Measurements from ENCODE around the gene CUX1.

CUX1 gene

GRCh38 chr7:102253066-102253972 is 435.9 kb downstream of the CUX1 start:
- in situ Hi-C loops (cut with MboI; ENCODE audit: low sequenced_read_pairs), result loop anchor here (25.0 kb wide), 1 partner anchor 891 kb away; the partner anchor contains the start of gene COL26A1

DNA sequence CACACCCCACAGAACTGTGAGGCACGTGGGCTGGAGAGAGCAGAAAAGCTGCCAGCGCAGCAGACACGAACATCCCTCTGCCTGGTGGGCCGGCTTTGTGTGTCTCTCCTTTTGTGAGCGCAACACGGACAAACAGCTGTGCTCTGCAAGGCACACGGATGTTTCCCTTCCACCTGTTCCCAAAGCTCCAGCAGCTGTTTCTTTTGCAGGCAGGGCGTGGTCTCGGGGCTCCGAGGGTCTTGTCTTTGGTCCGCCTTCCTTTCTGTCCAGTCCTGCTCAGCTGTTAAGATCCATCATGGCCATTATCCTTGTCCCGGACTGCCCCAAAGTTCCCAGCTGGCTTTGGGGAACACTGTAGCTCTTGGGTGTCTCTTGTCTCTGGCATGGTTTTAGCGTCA is 436.5 kb downstream of the CUX1 start:
- in situ Hi-C loops (cut with MboI; ENCODE audit: low sequenced_read_pairs), result loop anchor here (25.0 kb wide), 1 partner anchor 892 kb away; the partner anchor contains the start of gene COL26A1

GRCh38 chr7:102254521-102254920 is 437.1 kb downstream of the CUX1 start:
- in situ Hi-C loops (cut with MboI; ENCODE audit: low sequenced_read_pairs), result loop anchor here (25.0 kb wide), 1 partner anchor 892 kb away; the partner anchor contains the start of gene COL26A1

DNA sequence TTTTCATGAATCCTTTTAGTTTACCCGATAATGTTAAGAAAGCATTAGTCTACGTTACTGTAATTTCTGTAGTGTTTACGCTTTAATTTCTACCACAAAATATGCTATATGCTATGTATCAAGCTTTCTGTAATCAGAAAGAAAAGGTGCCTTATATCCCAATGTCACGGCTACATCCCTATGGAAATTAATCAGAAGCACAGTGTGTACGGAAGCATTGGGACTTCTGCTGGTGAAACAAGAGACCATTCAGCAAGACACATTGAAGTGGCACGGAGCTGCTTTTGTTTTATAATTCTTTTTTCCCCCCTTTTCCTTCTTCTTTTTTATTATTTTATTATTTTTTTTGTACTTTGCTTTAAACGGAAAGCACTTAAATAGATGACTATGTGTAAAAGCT is 438.1 kb downstream of the CUX1 start:
- in situ Hi-C loops (cut with MboI; ENCODE audit: low sequenced_read_pairs), result loop anchor here (25.0 kb wide), 1 partner anchor 893 kb away; the partner anchor contains the start of gene COL26A1

DNA sequence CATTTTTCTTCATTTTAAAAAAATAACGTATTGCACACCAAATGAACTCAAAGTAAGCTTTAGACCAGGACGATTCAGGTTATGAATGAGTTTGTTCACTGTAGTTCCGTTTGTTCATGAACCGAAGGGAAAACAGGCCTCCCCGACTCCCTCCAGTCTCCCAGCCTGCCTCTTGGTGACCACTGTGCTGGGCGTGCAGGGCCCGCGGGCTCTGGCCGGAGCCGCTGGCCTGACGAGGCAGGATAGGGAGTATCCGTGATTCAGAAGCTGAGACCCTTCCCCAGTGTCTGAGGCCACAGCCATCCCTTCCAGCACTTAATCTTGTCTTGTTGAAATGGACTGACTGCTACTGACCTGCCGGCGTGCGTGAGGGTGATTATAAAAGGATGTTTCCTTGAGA is 438.5 kb downstream of the CUX1 start:
- in situ Hi-C loops (cut with MboI; ENCODE audit: low sequenced_read_pairs), result loop anchor here (25.0 kb wide), 1 partner anchor 894 kb away; the partner anchor contains the start of gene COL26A1

- in situ Hi-C loops (cut with MboI; ENCODE audit: low sequenced_read_pairs), result loop anchor here (25.0 kb wide), 1 partner anchor 896 kb away; the partner anchor contains the start of gene COL26A1
Observed at GRCh38 chr7:102258073-102258748, 440.8 kb downstream of the CUX1 start.

DNA sequence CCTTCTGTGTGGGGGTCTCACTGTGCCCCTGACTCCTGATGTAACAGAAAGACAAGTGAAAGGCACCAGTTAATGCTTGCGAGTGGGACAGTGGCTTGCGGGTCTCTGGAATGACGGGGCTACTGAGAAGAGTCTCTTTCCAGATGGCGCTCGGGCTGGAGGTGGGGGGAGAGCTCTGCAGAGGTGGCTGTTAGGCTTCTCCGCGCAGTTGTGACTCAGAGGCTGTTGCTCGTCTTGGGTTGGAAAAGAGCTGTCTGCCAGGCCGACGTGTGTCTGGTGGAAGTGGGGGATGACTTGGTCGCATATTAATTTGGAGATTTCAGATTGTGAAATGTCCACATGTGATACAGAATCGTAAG is 441.3 kb downstream of the CUX1 start:
- in situ Hi-C loops (cut with MboI; ENCODE audit: low sequenced_read_pairs), result loop anchor here (25.0 kb wide), 1 partner anchor 896 kb away; the partner anchor contains the start of gene COL26A1

DNA sequence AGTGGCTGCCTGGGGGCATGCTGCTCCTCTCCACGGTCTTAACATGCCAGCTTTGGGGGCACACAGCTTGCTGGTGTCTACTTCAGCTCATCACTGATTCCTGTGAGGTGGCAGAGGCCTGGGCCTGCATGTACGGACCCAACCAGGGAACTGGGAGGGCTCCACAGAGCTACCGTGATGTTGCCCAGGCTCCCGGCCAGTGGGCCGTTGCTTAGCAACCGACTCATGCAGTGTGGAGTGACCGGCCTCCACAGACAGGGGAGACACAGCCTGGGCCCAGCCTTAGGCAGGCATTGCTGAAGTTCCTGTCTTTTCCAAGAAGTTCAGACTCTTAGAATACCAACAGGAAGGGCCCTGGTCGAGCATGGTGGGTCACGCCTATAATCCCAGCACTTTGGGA is 443.4 kb downstream of the CUX1 start:
- in situ Hi-C loops (cut with MboI; ENCODE audit: low sequenced_read_pairs), result loop anchor here (10.0 to 25.0 kb wide), 2 partner anchors 716 to 899 kb away; partner anchors contain the start of gene COL26A1

- in situ Hi-C loops (cut with MboI; ENCODE audit: low sequenced_read_pairs), result loop anchor here (10.0 to 25.0 kb wide), 2 partner anchors 717 to 899 kb away; partner anchors contain the start of gene COL26A1
Observed at GRCh38 chr7:102261451-102261850, 444.0 kb downstream of the CUX1 start.

DNA sequence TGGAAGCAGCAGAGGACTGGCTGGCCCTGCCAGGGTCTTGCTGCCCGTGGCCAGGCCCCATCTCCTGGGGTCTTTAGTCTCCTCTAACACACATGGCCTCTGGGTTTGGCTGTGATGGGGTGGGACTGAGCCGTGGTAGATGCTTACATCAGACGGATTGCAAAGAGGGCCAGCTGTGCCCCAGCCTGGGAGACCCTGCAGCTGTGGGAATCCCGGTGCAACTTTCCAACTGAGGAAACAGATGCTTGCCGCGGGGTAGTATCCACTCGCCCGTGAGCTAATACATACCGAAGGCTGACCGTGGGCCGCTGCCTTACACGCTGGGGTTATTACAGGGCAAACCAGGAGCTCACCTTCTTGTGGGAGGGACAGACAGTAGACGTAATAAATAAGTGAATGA is 445.1 kb downstream of the CUX1 start:
- in situ Hi-C loops (cut with MboI; ENCODE audit: low sequenced_read_pairs), result loop anchor here (10.0 to 25.0 kb wide), 2 partner anchors 718 to 900 kb away; partner anchors contain the start of gene COL26A1

DNA sequence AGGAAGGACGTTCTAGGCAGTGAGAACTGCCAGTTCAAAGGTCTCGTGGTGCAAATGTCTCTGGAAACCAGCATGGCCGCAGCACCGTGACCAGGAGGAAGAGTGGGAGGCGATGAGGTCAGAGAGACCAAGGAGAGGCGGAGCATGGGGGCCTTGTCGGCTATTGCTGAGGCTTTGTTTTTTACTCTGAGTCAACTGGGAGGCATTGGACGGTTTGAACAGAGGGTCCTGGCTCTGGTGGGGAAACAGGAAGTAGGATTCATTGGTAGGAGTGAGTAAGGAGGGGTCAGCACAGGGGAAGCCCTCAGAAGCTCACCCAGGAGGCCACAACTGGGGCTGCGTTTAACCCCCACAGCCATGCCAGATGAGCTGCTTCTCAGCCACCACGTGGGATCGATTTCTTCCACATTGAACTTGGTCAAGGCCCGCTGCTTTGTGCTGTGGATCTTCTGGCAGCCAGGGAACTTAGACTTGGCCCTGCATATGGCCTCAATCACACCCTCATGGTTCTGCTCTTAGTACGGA is 447.0 kb downstream of the CUX1 start:
- in situ Hi-C loops (cut with MboI; ENCODE audit: low sequenced_read_pairs), result loop anchor here (10.0 to 25.0 kb wide), 2 partner anchors 720 to 902 kb away; partner anchors contain the start of gene COL26A1

DNA sequence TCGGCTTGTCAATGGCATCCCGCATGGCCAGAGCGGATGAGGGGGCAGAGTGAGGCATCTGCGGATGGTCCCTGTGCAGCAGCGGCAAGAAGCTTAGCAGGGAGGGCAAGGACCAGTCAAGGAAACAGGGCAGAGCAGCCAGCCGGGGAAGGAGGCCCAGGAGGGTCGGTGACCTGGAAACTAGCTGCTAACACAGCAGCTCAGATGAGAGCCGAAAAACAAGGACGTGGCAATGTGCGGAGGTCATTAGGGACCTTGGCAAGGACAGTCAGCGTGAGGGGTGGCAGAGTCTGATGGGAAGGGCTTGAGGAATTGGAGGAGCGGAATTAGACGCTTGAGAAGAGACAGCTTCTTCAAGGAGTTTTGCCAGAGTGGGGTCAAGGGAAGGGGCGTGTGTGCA is 449.1 kb downstream of the CUX1 start:
- in situ Hi-C loops (cut with MboI; ENCODE audit: low sequenced_read_pairs), result loop anchor here (10.0 to 25.0 kb wide), 2 partner anchors 722 to 904 kb away; partner anchors contain the start of gene COL26A1

DNA sequence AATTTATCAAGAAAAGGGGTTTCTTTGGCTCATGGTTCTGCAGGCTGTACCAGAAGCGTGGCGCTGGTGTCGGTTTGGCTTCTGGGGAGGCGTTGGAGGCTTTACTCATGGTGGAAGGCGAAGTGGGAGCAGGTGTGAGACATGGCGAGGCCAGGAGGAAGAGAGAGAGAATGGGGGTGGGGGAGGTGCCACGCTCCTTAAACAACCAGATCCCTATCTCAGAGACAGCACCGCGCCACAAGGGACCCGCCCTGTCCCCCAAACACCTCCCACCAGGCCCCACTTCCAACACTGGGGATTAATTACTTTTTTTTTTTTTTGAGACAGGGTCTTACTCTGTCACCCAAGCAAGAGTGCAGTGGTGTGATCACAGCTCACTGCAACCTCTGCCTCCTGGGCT is 451.2 kb downstream of the CUX1 start:
- in situ Hi-C loops (cut with MboI; ENCODE audit: low sequenced_read_pairs), result loop anchor here (10.0 to 25.0 kb wide), 2 partner anchors 724 to 906 kb away; partner anchors contain the start of gene COL26A1

DNA sequence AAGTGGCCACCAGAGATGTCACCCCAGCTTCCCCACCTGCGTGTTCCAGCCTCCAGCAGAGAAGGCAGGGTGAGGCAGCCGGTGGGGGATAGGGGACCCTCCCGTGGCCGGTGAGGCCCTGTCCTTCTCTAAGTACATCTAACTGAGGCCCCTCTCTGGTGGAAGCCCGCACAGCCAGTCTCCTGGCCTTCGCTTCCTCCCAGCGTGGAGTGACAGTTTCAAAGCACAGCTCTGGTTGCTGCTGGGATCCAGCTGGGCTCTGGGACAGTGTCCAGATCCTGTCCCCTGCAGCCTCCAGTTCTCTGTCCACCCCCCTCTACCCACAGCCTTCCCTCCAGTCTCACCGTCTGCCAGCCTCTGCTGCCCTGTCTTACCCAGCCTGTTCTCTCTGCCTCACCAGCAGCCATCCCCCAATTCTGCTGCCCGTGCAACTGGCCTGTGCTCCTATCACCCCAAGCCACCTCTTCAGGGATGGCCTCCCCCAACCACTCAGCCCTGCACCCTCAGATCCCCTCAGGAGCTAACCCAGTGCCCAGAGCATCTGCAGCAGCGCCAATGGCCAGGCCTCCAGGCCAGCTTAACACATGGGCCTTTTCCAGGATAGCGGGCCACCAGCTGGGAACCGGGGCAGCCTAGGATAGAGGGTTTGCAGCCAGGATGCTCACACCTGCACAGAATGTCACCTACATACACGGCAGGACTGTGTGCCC is 452.9 kb downstream of the CUX1 start:
- in situ Hi-C loops (cut with MboI; ENCODE audit: low sequenced_read_pairs), result loop anchor here (25.0 kb wide), 1 partner anchor 908 kb away; the partner anchor contains the start of gene COL26A1

- in situ Hi-C loops (cut with MboI; ENCODE audit: low sequenced_read_pairs), result loop anchor here (25.0 kb wide), 1 partner anchor 909 kb away; the partner anchor contains the start of gene COL26A1
Observed at GRCh38 chr7:102271158-102271798, 453.9 kb downstream of the CUX1 start.

GRCh38 chr7:102272075-102272916 is 454.9 kb downstream of the CUX1 start:
- in situ Hi-C loops (cut with MboI; ENCODE audit: low sequenced_read_pairs), result loop anchor here (25.0 kb wide), 1 partner anchor 910 kb away; the partner anchor contains the start of gene COL26A1

- in situ Hi-C loops (cut with MboI; ENCODE audit: low sequenced_read_pairs), result loop anchor here (25.0 kb wide), 1 partner anchor 911 kb away; the partner anchor contains the start of gene COL26A1
Observed at GRCh38 chr7:102272917-102273748, 455.7 kb downstream of the CUX1 start.
